Measurements from ENCODE around the gene POLN. TPM values are rescaled to one million over a fixed set of nuclear protein-coding genes. Genes with fewer than 3 reads are reported as not detected.

The POLN gene
- total and polyA plus RNA-seq, 2 experiments from 2014 or later, result 1.8 to 4.0 TPM

DNA sequence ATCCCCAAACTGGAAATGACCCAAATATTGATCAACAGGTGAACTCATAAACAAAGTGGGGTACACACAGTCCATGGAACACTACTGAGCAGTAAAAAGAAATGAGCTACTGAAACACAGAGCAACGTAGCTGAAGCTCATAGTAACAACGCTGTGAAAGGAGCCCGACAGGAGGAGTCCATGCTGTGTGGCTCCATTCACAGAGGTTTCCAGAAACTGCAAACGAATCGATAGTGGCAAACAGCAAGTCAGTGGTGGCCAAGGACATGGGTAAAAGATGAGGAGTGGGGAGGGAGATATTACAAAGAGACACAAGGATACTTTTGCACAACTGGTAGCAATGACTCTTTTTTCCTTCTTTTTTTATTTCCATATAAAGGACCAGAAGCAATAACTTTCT lies 90.4 kb downstream of the POLN start:
- no peak for TF ChIP-seq STAT1 (IDR thresholded peaks at IDR 0.05; ENCODE audit: unreplicated experiment)
- no peak for TF ChIP-seq NANOG (IDR thresholded peaks at IDR 0.05; ENCODE audit: borderline replicate concordance)
- TF ChIP-seq, protein P1, sequence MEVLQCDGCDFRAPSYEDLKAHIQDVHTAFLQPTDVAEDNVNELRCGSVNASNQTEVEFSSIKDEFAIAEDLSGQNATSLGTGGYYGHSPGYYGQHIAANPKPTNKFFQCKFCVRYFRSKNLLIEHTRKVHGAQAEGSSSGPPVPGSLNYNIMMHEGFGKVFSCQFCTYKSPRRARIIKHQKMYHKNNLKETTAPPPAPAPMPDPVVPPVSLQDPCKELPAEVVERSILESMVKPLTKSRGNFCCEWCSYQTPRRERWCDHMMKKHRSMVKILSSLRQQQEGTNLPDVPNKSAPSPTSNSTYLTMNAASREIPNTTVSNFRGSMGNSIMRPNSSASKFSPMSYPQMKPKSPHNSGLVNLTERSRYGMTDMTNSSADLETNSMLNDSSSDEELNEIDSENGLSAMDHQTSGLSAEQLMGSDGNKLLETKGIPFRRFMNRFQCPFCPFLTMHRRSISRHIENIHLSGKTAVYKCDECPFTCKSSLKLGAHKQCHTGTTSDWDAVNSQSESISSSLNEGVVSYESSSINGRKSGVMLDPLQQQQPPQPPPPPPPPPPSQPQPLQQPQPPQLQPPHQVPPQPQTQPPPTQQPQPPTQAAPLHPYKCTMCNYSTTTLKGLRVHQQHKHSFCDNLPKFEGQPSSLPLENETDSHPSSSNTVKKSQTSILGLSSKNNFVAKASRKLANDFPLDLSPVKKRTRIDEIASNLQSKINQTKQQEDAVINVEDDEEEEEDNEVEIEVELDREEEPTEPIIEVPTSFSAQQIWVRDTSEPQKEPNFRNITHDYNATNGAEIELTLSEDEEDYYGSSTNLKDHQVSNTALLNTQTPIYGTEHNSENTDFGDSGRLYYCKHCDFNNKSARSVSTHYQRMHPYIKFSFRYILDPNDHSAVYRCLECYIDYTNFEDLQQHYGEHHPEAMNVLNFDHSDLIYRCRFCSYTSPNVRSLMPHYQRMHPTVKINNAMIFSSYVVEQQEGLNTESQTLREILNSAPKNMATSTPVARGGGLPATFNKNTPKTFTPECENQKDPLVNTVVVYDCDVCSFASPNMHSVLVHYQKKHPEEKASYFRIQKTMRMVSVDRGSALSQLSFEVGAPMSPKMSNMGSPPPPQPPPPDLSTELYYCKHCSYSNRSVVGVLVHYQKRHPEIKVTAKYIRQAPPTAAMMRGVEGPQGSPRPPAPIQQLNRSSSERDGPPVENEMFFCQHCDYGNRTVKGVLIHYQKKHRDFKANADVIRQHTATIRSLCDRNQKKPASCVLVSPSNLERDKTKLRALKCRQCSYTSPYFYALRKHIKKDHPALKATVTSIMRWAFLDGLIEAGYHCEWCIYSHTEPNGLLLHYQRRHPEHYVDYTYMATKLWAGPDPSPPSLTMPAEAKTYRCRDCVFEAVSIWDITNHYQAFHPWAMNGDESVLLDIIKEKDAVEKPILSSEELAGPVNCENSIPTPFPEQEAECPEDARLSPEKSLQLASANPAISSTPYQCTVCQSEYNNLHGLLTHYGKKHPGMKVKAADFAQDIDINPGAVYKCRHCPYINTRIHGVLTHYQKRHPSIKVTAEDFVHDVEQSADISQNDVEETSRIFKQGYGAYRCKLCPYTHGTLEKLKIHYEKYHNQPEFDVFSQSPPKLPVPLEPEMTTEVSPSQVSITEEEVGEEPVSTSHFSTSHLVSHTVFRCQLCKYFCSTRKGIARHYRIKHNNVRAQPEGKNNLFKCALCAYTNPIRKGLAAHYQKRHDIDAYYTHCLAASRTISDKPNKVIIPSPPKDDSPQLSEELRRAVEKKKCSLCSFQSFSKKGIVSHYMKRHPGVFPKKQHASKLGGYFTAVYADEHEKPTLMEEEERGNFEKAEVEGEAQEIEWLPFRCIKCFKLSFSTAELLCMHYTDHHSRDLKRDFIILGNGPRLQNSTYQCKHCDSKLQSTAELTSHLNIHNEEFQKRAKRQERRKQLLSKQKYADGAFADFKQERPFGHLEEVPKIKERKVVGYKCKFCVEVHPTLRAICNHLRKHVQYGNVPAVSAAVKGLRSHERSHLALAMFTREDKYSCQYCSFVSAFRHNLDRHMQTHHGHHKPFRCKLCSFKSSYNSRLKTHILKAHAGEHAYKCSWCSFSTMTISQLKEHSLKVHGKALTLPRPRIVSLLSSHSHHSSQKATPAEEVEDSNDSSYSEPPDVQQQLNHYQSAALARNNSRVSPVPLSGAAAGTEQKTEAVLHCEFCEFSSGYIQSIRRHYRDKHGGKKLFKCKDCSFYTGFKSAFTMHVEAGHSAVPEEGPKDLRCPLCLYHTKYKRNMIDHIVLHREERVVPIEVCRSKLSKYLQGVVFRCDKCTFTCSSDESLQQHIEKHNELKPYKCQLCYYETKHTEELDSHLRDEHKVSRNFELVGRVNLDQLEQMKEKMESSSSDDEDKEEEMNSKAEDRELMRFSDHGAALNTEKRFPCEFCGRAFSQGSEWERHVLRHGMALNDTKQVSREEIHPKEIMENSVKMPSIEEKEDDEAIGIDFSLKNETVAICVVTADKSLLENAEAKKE (CRISPR knock-in tag; IDR thresholded peaks at IDR 0.05), result no peak
- TF ChIP-seq JUNB (IDR thresholded peaks at IDR 0.05; ENCODE audit: unreplicated experiment), result no peak
- TF ChIP-seq ZNF331 (CRISPR knock-in tag; IDR thresholded peaks at IDR 0.05; ENCODE audit: low read depth), result no peak
- TF ChIP-seq, protein P2, sequence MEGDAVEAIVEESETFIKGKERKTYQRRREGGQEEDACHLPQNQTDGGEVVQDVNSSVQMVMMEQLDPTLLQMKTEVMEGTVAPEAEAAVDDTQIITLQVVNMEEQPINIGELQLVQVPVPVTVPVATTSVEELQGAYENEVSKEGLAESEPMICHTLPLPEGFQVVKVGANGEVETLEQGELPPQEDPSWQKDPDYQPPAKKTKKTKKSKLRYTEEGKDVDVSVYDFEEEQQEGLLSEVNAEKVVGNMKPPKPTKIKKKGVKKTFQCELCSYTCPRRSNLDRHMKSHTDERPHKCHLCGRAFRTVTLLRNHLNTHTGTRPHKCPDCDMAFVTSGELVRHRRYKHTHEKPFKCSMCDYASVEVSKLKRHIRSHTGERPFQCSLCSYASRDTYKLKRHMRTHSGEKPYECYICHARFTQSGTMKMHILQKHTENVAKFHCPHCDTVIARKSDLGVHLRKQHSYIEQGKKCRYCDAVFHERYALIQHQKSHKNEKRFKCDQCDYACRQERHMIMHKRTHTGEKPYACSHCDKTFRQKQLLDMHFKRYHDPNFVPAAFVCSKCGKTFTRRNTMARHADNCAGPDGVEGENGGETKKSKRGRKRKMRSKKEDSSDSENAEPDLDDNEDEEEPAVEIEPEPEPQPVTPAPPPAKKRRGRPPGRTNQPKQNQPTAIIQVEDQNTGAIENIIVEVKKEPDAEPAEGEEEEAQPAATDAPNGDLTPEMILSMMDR (conservative IDR thresholded peaks at IDR 0.05; ENCODE audit: low read depth in 2 of 2), result no peak
- TF ChIP-seq POLR2AphosphoS5 (IDR thresholded peaks at IDR 0.05; ENCODE audit: low read depth), result no peak
- no peak for TF ChIP-seq ZNF114 (CRISPR knock-in tag; IDR thresholded peaks at IDR 0.05)
- TF ChIP-seq REST (IDR thresholded peaks at IDR 0.05; ENCODE audit: unreplicated experiment), result no peak
- TF ChIP-seq, protein P3, sequence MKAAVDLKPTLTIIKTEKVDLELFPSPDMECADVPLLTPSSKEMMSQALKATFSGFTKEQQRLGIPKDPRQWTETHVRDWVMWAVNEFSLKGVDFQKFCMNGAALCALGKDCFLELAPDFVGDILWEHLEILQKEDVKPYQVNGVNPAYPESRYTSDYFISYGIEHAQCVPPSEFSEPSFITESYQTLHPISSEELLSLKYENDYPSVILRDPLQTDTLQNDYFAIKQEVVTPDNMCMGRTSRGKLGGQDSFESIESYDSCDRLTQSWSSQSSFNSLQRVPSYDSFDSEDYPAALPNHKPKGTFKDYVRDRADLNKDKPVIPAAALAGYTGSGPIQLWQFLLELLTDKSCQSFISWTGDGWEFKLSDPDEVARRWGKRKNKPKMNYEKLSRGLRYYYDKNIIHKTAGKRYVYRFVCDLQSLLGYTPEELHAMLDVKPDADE (IDR thresholded peaks at IDR 0.05), result no peak
- no peak for TF ChIP-seq EZH2 (IDR thresholded peaks at IDR 0.05; ENCODE audit: low read depth, unreplicated experiment)
- no peak for TF ChIP-seq CREB1 (CRISPR knock-in tag; IDR thresholded peaks at IDR 0.05; ENCODE audit: low read depth)
- no peak for TF ChIP-seq EZH2phosphoT487 (IDR thresholded peaks at IDR 0.05; ENCODE audit: unreplicated experiment)
- Mint-ChIP-seq H3K4me3 (no peak overlapping the region), H3K9me3 (peaks cover 9% of the 10 kb centered on the region; the same call in 1 of the 3 replicates), H3K27me3 (ENCODE audit: insufficient read depth, low read depth, poor library complexity) (peaks cover 7% of the 10 kb centered on the region), H3K4me1 (no peaks in the 10 kb centered on the region), H3K36me3 (ENCODE audit: low read depth) (no peaks in the 10 kb centered on the region), H3K27ac (no peak overlapping the region)
- H3K4me3 ChIP-seq, result no peak overlapping the region
- no peak for ATAC-seq
- H3K27me3 ChIP-seq (ENCODE audit: insufficient read depth), result peaks cover 6% of the 10 kb centered on the region; the same call in 1 of the 2 replicates
- H2AFZ ChIP-seq, result no peak overlapping the region
- no peaks in the 10 kb centered on the region for H3F3A ChIP-seq (replicated peaks; ENCODE audit: low read depth)
- H4K20me1 ChIP-seq (replicated peaks; ENCODE audit: insufficient read depth), result no peaks in the 10 kb centered on the region; the same call in 1 of the 2 replicates
- no peaks in the 10 kb centered on the region for H3K9me2 ChIP-seq (ENCODE audit: insufficient read depth)
- no peaks in the 10 kb centered on the region for H3K4me1 ChIP-seq (ENCODE audit: insufficient read depth)
- no peak overlapping the region for H3K4me2 ChIP-seq
- no peaks in the 10 kb centered on the region for H3K36me3 ChIP-seq (ENCODE audit: insufficient read depth)
- DNase-seq (ENCODE audit: low spot score), result no peak
- H3K27ac ChIP-seq (ENCODE audit: low read depth), result no peak overlapping the region
- H3K79me2 ChIP-seq (replicated peaks; ENCODE audit: insufficient read depth), result no peaks in the 10 kb centered on the region
